HT1080 (cell line): Measurements from ENCODE around the gene ELFN2. TPM values are rescaled to one million over a fixed set of nuclear protein-coding genes. Genes with fewer than 3 reads are reported as not detected.
"Not testable (repeated sequence)": the region's sequence is repeated elsewhere in the genome, so short reads cannot be mapped to it uniquely, and the experiment has no call there.

Experiments used
- DNase-seq: peaks from one replicate; pipeline ENCODE4 v3.0.0-alpha.2; 2015; ENCODE audit warnings: low read depth
- total RNA-seq: library from RNA; depleted of rRNA; stranded (reverse); fragments of >200 nt; shearing (Covaris generic); gene quantifications from 2 replicates; pipeline ENCODE4 v1.2.3, GENCODE V29; 2014

ELFN2 gene
- total RNA-seq, 1 experiment from 2014 or later, result 7.0 TPM

GRCh38 chr22:37412495-37413250 lies 14.6 kb downstream of the ELFN2 start:
- no peak for DNase-seq

- no peak for DNase-seq
Observed at GRCh38 chr22:37411655-37412054, 15.6 kb downstream of the ELFN2 start.

GRCh38 chr22:37410174-37411055 lies 16.9 kb downstream of the ELFN2 start:
- no peak for DNase-seq

DNA sequence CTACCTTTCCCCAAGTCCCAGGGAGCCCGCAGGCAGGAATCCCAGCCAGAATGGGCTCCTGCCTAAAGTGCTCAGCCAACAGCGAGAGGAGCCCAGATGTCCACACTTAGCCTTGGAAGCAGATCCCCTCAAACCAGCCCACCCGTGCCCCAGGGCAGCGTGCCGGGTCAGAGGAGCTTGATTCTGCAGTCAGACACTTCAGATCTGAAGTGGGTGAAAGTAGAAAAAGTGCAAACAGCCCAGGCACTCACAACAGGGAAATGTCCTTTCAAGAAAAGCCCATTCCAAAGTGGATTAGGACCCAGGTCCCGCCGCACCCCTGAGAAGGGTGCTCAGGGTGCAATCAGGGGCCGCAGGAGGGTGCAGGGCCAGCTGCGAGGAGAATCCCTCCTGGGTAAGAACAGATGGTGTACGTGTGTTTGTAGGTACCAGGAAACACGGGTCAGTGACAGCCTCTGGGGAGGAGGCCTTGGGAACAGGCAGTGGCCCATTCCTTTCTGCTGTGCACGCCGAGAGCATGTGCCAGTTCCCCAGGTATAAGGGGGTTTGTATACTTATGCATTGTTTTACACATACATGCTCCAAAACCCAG lies 17.7 kb downstream of the ELFN2 start:
- DNase-seq, result no peak

GRCh38 chr22:37409031-37409430 lies 18.2 kb downstream of the ELFN2 start:
- DNase-seq, result no peak

DNA sequence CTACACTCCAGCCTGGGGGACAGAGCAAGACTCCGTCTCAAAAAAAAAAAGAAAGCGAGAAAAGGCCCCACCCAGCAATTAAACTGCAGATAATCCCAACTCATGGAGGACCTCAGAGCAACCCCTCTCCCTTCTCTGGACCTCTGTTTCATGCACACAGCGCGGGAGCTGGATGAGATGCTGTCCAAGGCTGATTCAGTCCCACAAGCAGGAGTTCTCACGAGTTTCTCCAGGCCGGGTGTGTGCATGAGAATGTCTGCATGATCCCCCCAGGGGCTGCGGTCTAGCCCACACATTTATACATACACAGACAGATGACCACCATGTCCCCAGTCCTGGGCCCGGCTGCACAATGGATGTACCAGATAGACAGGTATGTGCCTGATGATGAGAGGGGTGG lies 19.4 kb downstream of the ELFN2 start:
- no peak for DNase-seq

GRCh38 chr22:37406441-37407235 lies 20.6 kb downstream of the ELFN2 start:
- DNase-seq, result no peak

DNA sequence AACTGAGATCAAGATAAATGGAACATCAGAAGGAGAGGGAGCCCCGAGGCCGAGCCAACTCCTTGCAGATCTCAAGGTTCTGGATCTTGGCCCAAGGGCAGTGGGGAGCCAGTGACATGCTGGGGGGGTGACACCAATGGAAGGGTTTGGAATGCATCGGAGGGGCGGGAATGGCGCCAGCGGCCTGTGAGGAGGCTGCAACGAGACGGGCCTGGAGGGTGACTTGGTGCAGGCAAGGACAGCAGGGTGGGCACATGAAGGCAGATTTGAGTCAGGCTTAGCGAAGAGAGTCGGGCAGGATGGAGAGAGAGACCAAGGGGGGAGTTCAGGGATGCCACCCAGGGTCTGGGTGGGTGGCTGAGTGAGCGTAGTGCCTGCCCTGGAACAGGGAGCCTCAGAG lies 23.2 kb downstream of the ELFN2 start:
- DNase-seq, result no peak

GRCh38 chr22:37403267-37403960 lies 23.9 kb downstream of the ELFN2 start:
- DNase-seq, result no peak

DNA sequence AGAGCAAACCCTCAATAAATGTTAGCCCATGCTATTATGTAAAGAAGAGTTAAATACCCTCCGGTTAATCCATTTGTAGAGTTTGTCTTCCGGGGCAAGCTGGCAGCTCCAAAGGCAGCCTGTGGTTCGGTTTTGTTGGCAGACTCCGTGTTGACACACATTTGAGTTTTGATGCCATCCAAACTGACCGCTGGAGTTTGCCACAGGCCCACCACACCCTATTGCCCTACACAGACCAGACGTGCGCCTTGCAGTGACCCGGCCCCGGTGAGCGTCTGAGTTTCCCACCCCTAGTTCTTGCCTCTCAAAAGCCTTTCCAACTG lies 25.1 kb downstream of the ELFN2 start:
- DNase-seq, result no peak

DNA sequence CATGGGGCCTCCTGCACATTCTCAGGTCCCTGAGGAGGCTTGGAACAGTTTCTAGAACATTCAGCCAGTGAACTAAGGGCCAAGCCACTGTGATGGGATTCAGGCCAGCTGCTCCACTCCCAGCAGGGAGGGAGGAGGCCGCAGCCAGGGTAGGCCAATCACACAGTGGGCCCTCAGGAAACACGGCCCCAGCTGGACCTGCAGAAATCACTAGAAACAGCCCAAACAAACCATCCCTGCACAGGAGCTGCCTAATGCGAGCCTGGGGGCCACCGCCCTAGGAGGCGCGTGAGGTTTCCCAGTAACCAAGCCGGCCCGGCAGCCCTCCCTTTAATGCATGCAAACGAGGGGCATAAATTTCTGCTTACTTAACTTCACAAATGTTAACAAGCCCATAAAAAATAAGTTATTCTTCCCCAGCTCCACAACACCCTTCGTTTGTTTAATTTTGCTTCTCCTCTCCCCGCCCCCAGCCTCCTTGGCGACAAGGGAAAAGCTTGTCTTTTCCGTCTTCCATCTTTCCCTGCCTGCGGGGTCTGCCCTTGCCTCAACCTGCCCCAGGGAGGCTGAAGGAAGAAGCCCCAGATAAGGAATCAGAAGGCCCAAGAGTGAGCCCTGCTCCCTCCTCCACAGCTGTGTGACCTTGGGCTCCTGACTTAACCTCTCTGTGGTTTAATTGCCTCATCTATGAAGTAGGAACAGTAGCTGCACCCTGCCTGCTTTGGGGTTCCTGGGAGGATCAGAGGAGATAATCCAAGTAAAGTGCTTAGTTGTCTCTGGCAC lies 25.7 kb downstream of the ELFN2 start:
- no peak for DNase-seq

DNA sequence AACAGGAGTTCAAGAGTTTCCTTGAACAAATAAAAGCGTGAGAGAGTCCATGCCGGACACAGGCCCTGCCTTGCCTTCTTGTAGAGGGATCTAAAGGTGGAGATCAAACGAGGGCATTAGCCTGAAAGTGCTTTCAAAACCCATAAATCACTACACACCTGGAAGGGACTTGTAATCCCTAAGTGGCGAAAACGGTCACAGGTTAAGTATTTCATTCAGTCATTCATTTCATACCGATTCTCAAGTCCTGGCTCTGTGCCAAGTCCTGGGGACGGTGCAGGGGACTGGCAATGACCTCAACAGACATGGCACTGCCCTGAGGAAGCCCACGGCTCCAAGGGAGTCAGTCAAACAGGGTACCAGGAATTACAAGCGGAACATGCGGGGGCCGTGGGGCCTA lies 26.6 kb downstream of the ELFN2 start:
- no peak for DNase-seq

DNA sequence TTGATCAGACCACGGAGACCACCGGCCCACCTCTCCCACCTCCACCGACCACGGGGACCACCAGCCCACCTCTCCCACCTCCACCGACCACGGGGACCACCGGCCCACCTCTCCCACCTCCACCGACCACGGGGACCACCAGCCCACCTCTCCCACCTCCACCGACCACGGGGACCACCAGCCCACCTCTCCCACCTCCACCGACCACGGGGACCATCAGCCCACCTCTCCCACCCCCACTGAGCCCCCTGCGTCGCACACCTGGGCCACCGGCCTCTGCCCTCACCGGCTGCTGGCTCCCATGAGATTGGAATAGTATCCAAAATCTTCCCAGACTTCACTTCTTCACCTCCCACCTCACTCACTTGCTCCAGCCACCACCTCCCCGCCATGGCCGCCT lies 27.8 kb downstream of the ELFN2 start:
- not testable (repeated sequence) for DNase-seq

GRCh38 chr22:37397226-37397625 lies 30.1 kb downstream of the ELFN2 start:
- no peak for DNase-seq

GRCh38 chr22:37396488-37397084 lies 30.7 kb downstream of the ELFN2 start:
- no peak for DNase-seq

GRCh38 chr22:37394341-37394740 lies 32.9 kb downstream of the ELFN2 start:
- DNase-seq, result no peak

DNA sequence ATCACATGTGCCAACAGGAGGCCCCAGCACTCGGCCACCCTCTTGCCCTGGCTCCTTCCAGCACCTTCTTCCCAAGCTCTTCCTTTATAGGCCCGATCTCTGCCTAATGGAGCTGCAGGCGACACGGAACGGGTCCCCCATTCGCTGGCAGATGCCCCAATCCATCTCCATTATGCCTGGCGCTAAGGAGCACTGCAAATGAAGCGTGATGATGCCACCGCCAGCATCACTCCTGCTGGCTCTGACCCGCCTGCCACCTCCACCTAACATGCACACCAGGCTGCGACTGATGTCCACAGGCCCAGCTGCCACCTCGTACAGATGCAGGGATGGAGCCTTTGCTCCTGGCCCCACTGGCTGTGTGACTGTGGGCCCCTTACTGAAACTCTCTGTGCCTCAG lies 33.5 kb downstream of the ELFN2 start:
- DNase-seq, result no peak

DNA sequence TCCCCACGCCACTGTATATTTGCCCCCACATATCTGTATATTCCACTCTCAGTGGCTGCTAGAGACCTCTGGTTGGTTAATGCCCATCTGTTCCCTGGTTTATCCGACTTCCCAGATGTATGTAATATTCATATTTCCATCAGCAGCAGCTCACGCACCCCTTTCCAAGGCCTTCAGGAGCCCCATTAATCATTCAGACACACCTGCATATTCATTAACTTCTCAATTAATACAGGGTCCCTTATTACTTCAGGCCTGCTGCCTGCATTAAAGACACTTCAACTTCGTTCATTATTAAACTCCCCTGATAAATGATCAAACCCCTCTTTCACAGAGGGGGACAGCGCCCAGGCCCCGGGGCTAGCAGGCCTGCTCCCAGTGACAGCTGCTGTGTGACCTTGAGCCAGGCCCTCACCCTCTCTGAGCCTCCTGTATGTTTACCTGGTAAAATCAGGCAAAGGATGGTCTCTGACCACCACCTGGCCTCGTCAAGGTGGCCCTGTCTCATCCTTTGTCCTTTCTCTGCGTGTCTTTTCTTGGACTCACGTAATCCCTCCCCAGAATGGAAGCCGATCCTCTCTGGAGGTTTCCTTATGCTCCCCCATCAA lies 34.5 kb downstream of the ELFN2 start:
- DNase-seq, result no peak

- DNase-seq, result no peak
Observed at GRCh38 chr22:37391702-37392101, 35.6 kb downstream of the ELFN2 start.
